ENCODE measurements around the gene TPCN2.

The TPCN2 gene

DNA sequence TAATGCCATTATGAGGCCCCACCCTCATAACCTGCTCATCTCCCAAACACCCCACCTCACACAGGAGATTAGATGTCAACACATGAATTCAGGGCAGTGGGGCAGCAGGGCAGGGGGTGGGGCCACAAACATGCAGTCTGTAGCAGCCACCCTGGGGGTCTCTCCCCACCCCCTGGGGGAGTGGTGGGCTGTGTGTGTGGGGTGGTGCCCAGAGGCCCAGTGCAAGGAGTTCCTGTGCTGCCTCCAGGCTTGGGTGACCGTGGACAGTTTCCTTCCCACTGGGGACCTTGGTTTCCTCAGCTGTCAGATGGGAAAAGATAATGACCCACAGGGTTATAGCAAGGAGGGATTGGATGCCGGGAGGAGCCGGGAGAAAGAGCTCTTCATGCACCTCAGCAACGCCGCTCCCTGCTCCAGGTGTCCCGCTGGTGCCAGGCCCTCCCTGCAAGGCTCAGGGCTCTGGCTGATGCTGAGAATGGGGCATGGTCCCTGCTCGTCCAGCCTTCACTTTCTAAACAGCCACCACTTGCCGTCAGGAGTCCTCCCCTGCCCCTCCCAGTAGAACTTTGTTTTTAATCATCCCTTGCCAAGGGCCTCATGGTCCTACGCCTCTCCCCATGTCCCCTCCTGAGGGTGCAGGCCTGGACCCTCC, 33.7 kb upstream of the TPCN2 start:
- no peak overlapping the region for H3K4me3 ChIP-seq (ENCODE audit: low read depth in 1 of 5, low read length in 5 of 5)

DNA sequence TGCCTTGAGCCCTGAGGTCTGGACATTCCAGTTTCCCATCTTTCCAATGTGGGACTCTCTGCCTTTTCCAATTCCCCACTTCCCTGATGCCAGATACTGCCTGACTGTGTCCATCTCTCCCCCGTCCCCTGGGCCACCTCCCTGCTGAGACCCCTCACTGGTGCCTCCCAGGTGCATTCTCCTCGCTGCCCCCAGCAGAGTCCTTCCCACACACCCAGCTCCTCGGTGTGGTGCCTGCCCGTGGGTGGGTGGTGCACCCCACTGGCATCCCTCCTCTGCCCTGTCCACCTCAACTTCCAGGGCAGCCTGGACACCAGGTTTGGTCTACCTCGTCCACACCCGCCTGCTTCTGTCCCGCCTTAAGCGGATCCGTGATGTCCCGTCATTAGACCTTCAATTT, 30.8 kb upstream of the TPCN2 start:
- Histone ChIP-seq H3K27ac (ENCODE audit: low read depth, low read length) (no peak overlapping the region), H3K27me3 (ENCODE audit: control insufficient read depth in 5 of 5, insufficient read depth in 4 of 5, low read length in 5 of 5) (peaks cover 0 to 30% (median 6%) of the 10 kb centered on the region in 5 donors), H3K4me3 (ENCODE audit: low read depth in 1 of 5, low read length in 5 of 5) (no peak overlapping the region), H3K9me3 (ENCODE audit: control insufficient read depth in 5 of 5, low read length in 5 of 5) (no peaks in the 10 kb centered on the region), H3K36me3 (ENCODE audit: control insufficient read depth in 5 of 5, insufficient read depth in 5 of 5, low read length in 5 of 5) (no peaks in the 10 kb centered on the region), H3K9ac (ENCODE audit: low read length in 5 of 5) (no peak overlapping the region), H3K4me1 (ENCODE audit: control insufficient read depth in 5 of 5, insufficient read depth in 5 of 5, low read length in 5 of 5) (peaks cover 2 to 29% (median 23%) of the 10 kb centered on the region in 5 donors)

More for the DNA sequence above, 33.7 kb upstream of the TPCN2 start:
- Histone ChIP-seq H3K36me3 (ENCODE audit: control insufficient read depth in 5 of 5, insufficient read depth in 5 of 5, low read length in 5 of 5) (no peaks in the 10 kb centered on the region), H3K27me3 (ENCODE audit: control insufficient read depth in 5 of 5, insufficient read depth in 4 of 5, low read length in 5 of 5) (peaks cover 3 to 55% (median 7%) of the 10 kb centered on the region in 5 donors), H3K4me1 (ENCODE audit: control insufficient read depth in 5 of 5, insufficient read depth in 5 of 5, low read length in 5 of 5) (peaks cover 4 to 53% (median 45%) of the 10 kb centered on the region in 5 donors), H3K9ac (ENCODE audit: low read length in 5 of 5) (no peak overlapping the region), H3K9me3 (ENCODE audit: control insufficient read depth in 5 of 5, low read length in 5 of 5) (no peaks in the 10 kb centered on the region), H3K27ac (ENCODE audit: low read depth, low read length) (peak overlapping the region; percentile 50)

DNA sequence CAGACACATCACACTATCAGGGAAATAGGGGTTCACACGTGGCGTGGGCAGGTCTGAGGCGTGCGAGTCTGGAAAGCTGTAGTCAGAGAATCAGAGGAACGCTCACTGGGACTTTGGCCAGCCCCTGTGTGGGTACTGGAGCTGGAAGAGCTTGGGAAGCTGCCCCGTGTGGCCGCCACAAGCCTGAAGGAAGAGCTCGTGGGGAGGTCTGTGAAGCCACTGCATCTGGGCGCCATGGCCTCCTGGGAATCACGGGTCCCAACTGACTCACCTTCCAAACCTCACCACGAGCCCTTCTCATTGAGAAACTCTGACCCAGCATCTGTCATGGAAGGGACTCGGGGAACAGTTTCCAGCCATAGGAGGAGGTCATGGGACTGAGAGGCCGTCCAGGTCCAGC, 29.8 kb upstream of the TPCN2 start:
- no peak overlapping the region for H3K27ac ChIP-seq (ENCODE audit: low read depth, low read length)
- no peak overlapping the region for H3K4me3 ChIP-seq (ENCODE audit: low read depth in 1 of 5, low read length in 5 of 5)
- H3K36me3 ChIP-seq (ENCODE audit: control insufficient read depth in 5 of 5, insufficient read depth in 5 of 5, low read length in 5 of 5): no peaks in the 10 kb centered on the region
- no peak overlapping the region for H3K9ac ChIP-seq (ENCODE audit: low read length in 5 of 5)
- no peaks in the 10 kb centered on the region for H3K9me3 ChIP-seq (ENCODE audit: control insufficient read depth in 5 of 5, low read length in 5 of 5)
- H3K27me3 ChIP-seq (ENCODE audit: control insufficient read depth in 5 of 5, insufficient read depth in 4 of 5, low read length in 5 of 5): peaks cover 0 to 22% (median 6%) of the 10 kb centered on the region in 5 donors
- peaks cover 2 to 19% (median 16%) of the 10 kb centered on the region in 5 donors for H3K4me1 ChIP-seq (ENCODE audit: control insufficient read depth in 5 of 5, insufficient read depth in 5 of 5, low read length in 5 of 5)

DNA sequence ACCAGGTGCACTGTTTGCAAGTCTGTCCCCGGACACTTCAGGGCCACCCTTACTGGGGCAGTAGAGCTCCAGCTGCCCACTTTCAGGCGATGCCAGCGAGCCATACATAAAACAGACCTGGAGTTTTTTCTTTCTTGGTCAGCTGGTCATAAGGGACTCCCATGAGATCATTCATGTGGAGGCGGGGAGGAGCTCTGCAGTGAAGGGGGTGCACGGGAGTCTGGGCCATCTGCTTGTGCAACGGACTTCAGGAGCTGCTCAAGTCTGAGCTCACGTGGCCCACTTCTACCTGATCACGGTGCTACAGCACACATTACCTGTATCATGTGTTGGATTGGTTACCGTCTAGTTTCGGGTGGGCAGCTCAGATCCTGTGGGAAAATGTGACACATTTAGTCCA, 26.5 kb upstream of the TPCN2 start:
- Histone ChIP-seq H3K4me3 (ENCODE audit: low read depth in 1 of 5, low read length in 5 of 5) (no peak overlapping the region), H3K36me3 (ENCODE audit: control insufficient read depth in 5 of 5, insufficient read depth in 5 of 5, low read length in 5 of 5) (no peaks in the 10 kb centered on the region), H3K4me1 (ENCODE audit: control insufficient read depth in 5 of 5, insufficient read depth in 5 of 5, low read length in 5 of 5) (peaks cover 0 to 10% (median 5%) of the 10 kb centered on the region in 5 donors), H3K9me3 (ENCODE audit: control insufficient read depth in 5 of 5, low read length in 5 of 5) (no peaks in the 10 kb centered on the region), H3K27ac (ENCODE audit: low read depth, low read length) (no peak overlapping the region), H3K9ac (ENCODE audit: low read length in 5 of 5) (no peak overlapping the region), H3K27me3 (ENCODE audit: control insufficient read depth in 5 of 5, insufficient read depth in 4 of 5, low read length in 5 of 5) (peaks cover 0 to 2% (median 0%) of the 10 kb centered on the region in 5 donors)

DNA sequence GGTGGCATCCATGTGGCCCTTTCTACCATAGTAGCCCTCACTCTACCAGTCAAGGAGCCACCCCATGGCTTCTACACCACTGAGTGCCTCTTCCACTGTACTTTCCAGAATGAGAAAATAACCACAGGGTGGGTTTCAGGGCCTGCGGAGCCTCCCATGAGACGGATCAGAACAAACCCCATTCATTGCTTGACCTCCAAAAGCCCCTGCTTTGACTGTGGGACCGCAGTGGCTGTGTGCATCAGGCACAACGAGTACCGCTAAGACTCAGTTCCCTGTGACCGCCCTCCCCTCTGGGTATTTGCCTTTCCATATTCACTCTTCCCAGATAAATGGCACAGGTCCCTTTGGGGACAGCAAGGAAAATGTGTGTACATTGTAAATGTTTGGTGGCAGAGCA, 24.2 kb upstream of the TPCN2 start:
- Histone ChIP-seq H3K9ac (ENCODE audit: low read length in 5 of 5) (no peak overlapping the region), H3K27ac (ENCODE audit: low read depth, low read length) (no peak overlapping the region), H3K4me1 (ENCODE audit: control insufficient read depth in 5 of 5, insufficient read depth in 5 of 5, low read length in 5 of 5) (peaks cover 0 to 13% (median 4%) of the 10 kb centered on the region in 5 donors)

DNA sequence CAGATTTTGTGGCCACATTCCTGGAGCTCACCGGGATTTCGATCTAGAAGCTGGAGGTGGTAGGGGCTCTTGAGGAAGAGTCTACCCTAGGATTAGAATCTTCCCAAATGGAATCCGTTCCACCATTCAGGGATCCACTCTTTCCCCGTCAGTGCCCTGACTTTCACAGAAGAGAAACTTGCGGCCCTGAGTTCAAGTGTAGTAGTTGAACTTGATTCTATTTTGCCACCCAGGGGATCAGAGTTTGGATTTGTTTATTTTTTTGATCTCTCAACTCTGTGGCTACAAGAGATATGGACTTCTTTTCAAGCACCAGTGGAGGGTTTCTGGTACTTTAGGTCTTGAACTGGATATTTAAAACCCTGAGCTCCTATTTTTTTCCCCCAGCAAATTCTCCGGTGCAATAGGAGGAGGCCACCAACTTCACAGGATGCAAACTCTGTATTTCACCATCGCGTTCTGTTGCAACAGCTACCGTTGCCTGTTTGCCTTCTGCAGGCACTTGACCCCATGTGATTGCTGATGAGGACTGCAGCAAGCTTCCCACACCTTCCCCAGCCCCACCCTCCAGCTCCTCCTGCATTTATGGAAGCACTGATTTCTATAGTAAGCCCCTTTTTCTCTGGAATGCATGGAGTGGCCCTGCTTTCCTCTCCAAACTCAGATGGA, 20.9 kb upstream of the TPCN2 start:
- H3K9ac ChIP-seq (ENCODE audit: low read length in 5 of 5): no peak overlapping the region
- no peaks in the 10 kb centered on the region for H3K36me3 ChIP-seq (ENCODE audit: control insufficient read depth in 5 of 5, insufficient read depth in 5 of 5, low read length in 5 of 5)
- peaks cover 0 to 21% (median 8%) of the 10 kb centered on the region in 5 donors for H3K4me1 ChIP-seq (ENCODE audit: control insufficient read depth in 5 of 5, insufficient read depth in 5 of 5, low read length in 5 of 5)
- H3K27ac ChIP-seq (ENCODE audit: low read depth, low read length): no peak overlapping the region
- H3K4me3 ChIP-seq (ENCODE audit: low read depth in 1 of 5, low read length in 5 of 5): no peak overlapping the region
- H3K27me3 ChIP-seq (ENCODE audit: control insufficient read depth in 5 of 5, insufficient read depth in 4 of 5, low read length in 5 of 5): peaks cover 0 to 2% (median 0%) of the 10 kb centered on the region in 5 donors
- H3K9me3 ChIP-seq (ENCODE audit: control insufficient read depth in 5 of 5, low read length in 5 of 5): no peaks in the 10 kb centered on the region

More for the DNA sequence above, 24.2 kb upstream of the TPCN2 start:
- Histone ChIP-seq H3K36me3 (ENCODE audit: control insufficient read depth in 5 of 5, insufficient read depth in 5 of 5, low read length in 5 of 5) (no peaks in the 10 kb centered on the region), H3K4me3 (ENCODE audit: low read depth in 1 of 5, low read length in 5 of 5) (no peak overlapping the region), H3K9me3 (ENCODE audit: control insufficient read depth in 5 of 5, low read length in 5 of 5) (no peaks in the 10 kb centered on the region), H3K27me3 (ENCODE audit: control insufficient read depth in 5 of 5, insufficient read depth in 4 of 5, low read length in 5 of 5) (peaks cover 0 to 2% (median 0%) of the 10 kb centered on the region in 5 donors)

DNA sequence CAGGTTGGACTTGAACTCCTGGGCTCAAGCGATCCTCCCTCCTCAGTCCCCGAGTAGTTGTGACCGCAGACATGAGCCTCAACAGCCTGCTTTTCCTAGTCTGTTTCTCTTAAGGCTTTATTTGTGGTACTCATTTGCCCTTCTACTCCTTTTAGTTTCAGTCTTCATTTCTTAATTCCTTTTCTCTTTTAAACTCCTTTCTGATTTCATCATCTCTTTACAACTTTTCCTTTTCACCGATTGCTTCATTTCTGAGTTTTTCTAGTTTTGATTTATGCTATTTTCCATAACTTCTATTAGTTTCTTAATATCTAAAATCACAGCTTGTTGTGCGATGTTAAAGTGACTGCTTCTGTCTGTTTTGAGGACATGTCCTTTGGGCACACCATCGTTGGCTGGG, 18.4 kb upstream of the TPCN2 start:
- Histone ChIP-seq H3K36me3 (ENCODE audit: control insufficient read depth in 5 of 5, insufficient read depth in 5 of 5, low read length in 5 of 5) (no peaks in the 10 kb centered on the region), H3K27ac (ENCODE audit: low read depth, low read length) (peak overlapping the region; percentile 35), H3K4me1 (ENCODE audit: control insufficient read depth in 5 of 5, insufficient read depth in 5 of 5, low read length in 5 of 5) (peaks cover 0 to 25% (median 9%) of the 10 kb centered on the region in 5 donors), H3K9me3 (ENCODE audit: control insufficient read depth in 5 of 5, low read length in 5 of 5) (no peaks in the 10 kb centered on the region), H3K9ac (ENCODE audit: low read length in 5 of 5) (no peak overlapping the region), H3K27me3 (ENCODE audit: control insufficient read depth in 5 of 5, insufficient read depth in 4 of 5, low read length in 5 of 5) (no peaks in the 10 kb centered on the region), H3K4me3 (ENCODE audit: low read depth in 1 of 5, low read length in 5 of 5) (no peak overlapping the region)

DNA sequence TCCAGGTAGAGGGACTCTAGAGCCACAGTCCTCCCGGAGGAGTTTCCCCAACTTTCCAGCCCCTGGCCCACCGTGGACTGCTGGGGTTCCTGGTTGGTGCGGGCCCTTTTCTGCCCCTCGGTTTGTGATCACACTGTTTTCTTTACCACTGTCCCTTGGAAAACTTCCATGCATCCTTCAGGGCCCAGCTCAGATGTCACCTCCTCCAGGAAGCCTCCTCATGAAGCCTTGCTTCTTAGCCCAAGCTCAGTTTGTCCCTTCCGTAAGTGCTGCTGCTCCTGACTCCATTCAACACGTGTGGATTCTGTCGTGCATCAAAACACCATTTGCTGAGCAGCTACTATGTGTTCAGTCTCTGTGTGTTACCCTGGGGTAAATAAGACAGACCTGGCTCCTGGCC, 15.9 kb upstream of the TPCN2 start:
- H3K36me3 ChIP-seq (ENCODE audit: control insufficient read depth in 5 of 5, insufficient read depth in 5 of 5, low read length in 5 of 5): no peaks in the 10 kb centered on the region
- H3K27ac ChIP-seq (ENCODE audit: low read depth, low read length): no peak overlapping the region
- no peaks in the 10 kb centered on the region for H3K27me3 ChIP-seq (ENCODE audit: control insufficient read depth in 5 of 5, insufficient read depth in 4 of 5, low read length in 5 of 5)
- no peaks in the 10 kb centered on the region for H3K9me3 ChIP-seq (ENCODE audit: control insufficient read depth in 5 of 5, low read length in 5 of 5)
- H3K9ac ChIP-seq (ENCODE audit: low read length in 5 of 5): peak overlapping the region in 1 of 5 donors; percentile 7
- H3K4me3 ChIP-seq (ENCODE audit: low read depth in 1 of 5, low read length in 5 of 5): no peak overlapping the region
- H3K4me1 ChIP-seq (ENCODE audit: control insufficient read depth in 5 of 5, insufficient read depth in 5 of 5, low read length in 5 of 5): peaks cover 0 to 30% (median 18%) of the 10 kb centered on the region in 5 donors

DNA sequence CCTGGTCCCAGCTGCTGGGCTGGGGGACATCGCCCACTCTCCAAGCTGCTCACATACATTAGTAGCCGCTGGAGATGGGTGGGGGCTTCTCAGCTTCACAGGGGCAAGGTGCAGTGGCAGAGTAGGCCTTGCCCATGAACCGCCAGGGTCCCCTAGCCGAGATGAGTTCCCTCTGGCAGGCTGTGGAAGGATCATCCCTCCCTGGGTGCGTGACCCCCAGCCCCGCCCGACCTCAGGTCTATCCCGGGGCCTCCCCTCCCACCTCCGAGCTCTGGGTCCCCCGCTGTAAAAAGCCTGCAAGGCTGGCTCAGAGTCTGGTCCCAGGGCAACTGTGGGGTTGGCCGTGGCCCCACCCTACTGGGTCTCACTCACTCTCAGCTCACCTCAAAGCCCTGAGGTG, 15.3 kb upstream of the TPCN2 start:
- H3K4me3 ChIP-seq (ENCODE audit: low read depth in 1 of 5, low read length in 5 of 5): no peak overlapping the region
- H3K36me3 ChIP-seq (ENCODE audit: control insufficient read depth in 5 of 5, insufficient read depth in 5 of 5, low read length in 5 of 5): no peaks in the 10 kb centered on the region
- no peak overlapping the region for H3K27ac ChIP-seq (ENCODE audit: low read depth, low read length)
- H3K4me1 ChIP-seq (ENCODE audit: control insufficient read depth in 5 of 5, insufficient read depth in 5 of 5, low read length in 5 of 5): peaks cover 0 to 26% (median 18%) of the 10 kb centered on the region in 5 donors
- H3K9ac ChIP-seq (ENCODE audit: low read length in 5 of 5): peak overlapping the region in 1 of 5 donors; percentile 7
- H3K9me3 ChIP-seq (ENCODE audit: control insufficient read depth in 5 of 5, low read length in 5 of 5): no peaks in the 10 kb centered on the region
- H3K27me3 ChIP-seq (ENCODE audit: control insufficient read depth in 5 of 5, insufficient read depth in 4 of 5, low read length in 5 of 5): no peaks in the 10 kb centered on the region

DNA sequence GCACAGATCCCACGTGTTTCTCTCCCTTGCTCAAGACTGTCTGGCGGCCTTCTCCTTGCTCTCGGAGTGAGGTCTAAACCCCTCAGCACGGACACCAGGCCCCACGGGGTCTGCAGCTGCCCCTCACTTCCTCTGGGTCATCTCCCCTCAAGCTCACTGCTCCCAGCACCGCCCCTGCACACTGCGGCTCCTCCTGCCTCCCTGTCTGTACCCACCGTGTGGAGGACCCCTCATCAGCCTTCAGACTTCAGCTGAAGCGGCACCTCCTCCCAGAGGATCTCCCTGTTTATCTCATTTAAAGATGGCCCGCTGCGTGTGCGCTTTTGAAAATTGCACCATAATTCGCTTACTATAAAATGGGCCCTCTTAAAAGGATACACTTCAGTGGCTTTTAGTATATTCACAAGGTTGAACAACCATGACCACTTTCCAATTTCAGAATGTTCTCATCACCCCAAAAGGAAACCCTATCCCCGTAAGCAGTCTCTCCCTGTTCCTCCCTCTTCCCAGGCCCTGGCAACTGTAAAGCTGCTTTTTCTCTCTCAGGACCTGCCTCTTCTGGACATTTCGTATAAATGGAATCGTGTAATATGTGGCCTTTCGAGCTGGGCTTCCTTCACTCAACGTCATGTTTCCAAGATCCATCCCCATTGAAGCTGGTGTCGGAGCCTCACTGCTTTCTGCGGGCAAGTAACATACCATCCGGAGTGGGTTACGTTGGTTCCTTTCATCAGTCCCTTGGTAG, 14.4 kb upstream of the TPCN2 start:
- Histone ChIP-seq H3K27me3 (ENCODE audit: control insufficient read depth in 5 of 5, insufficient read depth in 4 of 5, low read length in 5 of 5) (no peaks in the 10 kb centered on the region), H3K4me1 (ENCODE audit: control insufficient read depth in 5 of 5, insufficient read depth in 5 of 5, low read length in 5 of 5) (peaks cover 0 to 28% (median 18%) of the 10 kb centered on the region in 5 donors), H3K9ac (ENCODE audit: low read length in 5 of 5) (no peak overlapping the region), H3K9me3 (ENCODE audit: control insufficient read depth in 5 of 5, low read length in 5 of 5) (no peaks in the 10 kb centered on the region), H3K36me3 (ENCODE audit: control insufficient read depth in 5 of 5, insufficient read depth in 5 of 5, low read length in 5 of 5) (no peaks in the 10 kb centered on the region), H3K27ac (ENCODE audit: low read depth, low read length) (no peak overlapping the region), H3K4me3 (ENCODE audit: low read depth in 1 of 5, low read length in 5 of 5) (no peak overlapping the region)

All from subcutaneous abdominal adipose tissue (tissue), 5 donors.